RWPE2 (cell line): ENCODE results near the gene SERPINA6.
"Not testable (repeated sequence)": the region's sequence is repeated elsewhere in the genome, so short reads cannot be mapped to it uniquely, and the experiment has no call there.

Experiments used
- ATAC-seq: fragments of 200-7000 bp; cut with Tn5 transposase; 3 replicates; pipeline ENCODE4 v1.9.1; 2021; ENCODE audit warnings: low read depth
- DNase-seq: peaks from one replicate; pipeline ENCODE4 v3.0.0-alpha.2; 2020; ENCODE audit warnings: low spot score
- H3K27ac ChIP-seq: fragments of 450-650 bp; 2 replicates; pipeline ENCODE4 v1.5.1; 2017; ENCODE audit warnings: mild to moderate bottlenecking; ENCODE audit not compliant: poor library complexity, severe bottlenecking
- H3K27me3 ChIP-seq: fragments of 250-450 bp; sonication (Bioruptor Pico); 2 replicates; pipeline ENCODE4 v1.5.1; 2021; ENCODE audit warnings: mild to moderate bottlenecking, moderate library complexity; ENCODE audit not compliant: insufficient read depth, poor library complexity, severe bottlenecking
- H3K36me3 ChIP-seq: fragments of 250-450 bp; sonication (Bioruptor Pico); 2 replicates; pipeline ENCODE4 v1.5.1; 2020; ENCODE audit warnings: low read depth, mild to moderate bottlenecking, moderate library complexity
- H3K4me1 ChIP-seq: fragments of 250-450 bp; sonication (Bioruptor Pico); 2 replicates; pipeline ENCODE4 v1.5.1; 2021; ENCODE audit warnings: mild to moderate bottlenecking, moderate library complexity; ENCODE audit not compliant: insufficient read depth, poor library complexity, severe bottlenecking
- H3K4me3 ChIP-seq: fragments of 250-450 bp; sonication (Bioruptor Pico); 2 replicates; pipeline ENCODE4 v1.5.1; 2021; ENCODE audit warnings: mild to moderate bottlenecking, moderate library complexity; ENCODE audit not compliant: severe bottlenecking
- H3K9me3 ChIP-seq: fragments of 250-450 bp; sonication (Bioruptor Pico); 2 replicates; pipeline ENCODE4 v1.5.1; 2021; ENCODE audit warnings: mild to moderate bottlenecking, moderate library complexity; ENCODE audit not compliant: severe bottlenecking
- CTCF ChIP-seq: fragments of 450-650 bp; IDR thresholded peaks from one replicate; pipeline ENCODE4 v1.5.1; 2017; ENCODE audit warnings: mild to moderate bottlenecking, moderate library complexity; ENCODE audit not compliant: poor library complexity, severe bottlenecking

SERPINA6 gene

GRCh38 chr14:94303111-94303510, 20.0 kb downstream of the SERPINA6 start:
- DNase-seq = no peak
- ATAC-seq = no peak
- Histone ChIP-seq H3K9me3 (no peaks in the 10 kb centered on the region), H3K27me3 (no peaks in the 10 kb centered on the region), H3K4me3 (no peak overlapping the region), H3K4me1 (no peaks in the 10 kb centered on the region), H3K27ac (no peak overlapping the region), H3K36me3 (no peaks in the 10 kb centered on the region)
- no peak for TF ChIP-seq CTCF

- Histone ChIP-seq H3K4me3 (no peak overlapping the region), H3K27me3 (no peaks in the 10 kb centered on the region), H3K9me3 (no peaks in the 10 kb centered on the region), H3K27ac (no peak overlapping the region), H3K36me3 (no peaks in the 10 kb centered on the region), H3K4me1 (no peaks in the 10 kb centered on the region)
- ATAC-seq (no peak), DNase-seq (no peak)
- TF ChIP-seq CTCF = no peak
Measured at GRCh38 chr14:94298130-94298529, 25.0 kb downstream of the SERPINA6 start.

- H3K27me3 ChIP-seq, ATAC-seq, H3K27ac ChIP-seq, DNase-seq, H3K9me3 ChIP-seq, H3K4me3 ChIP-seq, H3K4me1 ChIP-seq, H3K36me3 ChIP-seq: not testable (repeated sequence)
Measured at GRCh38 chr14:94296181-94296545, 27.0 kb downstream of the SERPINA6 start.

GRCh38 chr14:94295360-94296180, 27.6 kb downstream of the SERPINA6 start:
- ATAC-seq (no peak), DNase-seq (no peak)
- Histone ChIP-seq H3K4me3 (no peak overlapping the region), H3K27ac (no peak overlapping the region), H3K27me3 (no peaks in the 10 kb centered on the region), H3K9me3 (no peaks in the 10 kb centered on the region), H3K4me1 (no peaks in the 10 kb centered on the region), H3K36me3 (no peaks in the 10 kb centered on the region)
- TF ChIP-seq CTCF = no peak

- no peak for ATAC-seq
- no peak overlapping the region for H3K27ac ChIP-seq
- no peak for TF ChIP-seq CTCF
- no peaks in the 10 kb centered on the region for H3K4me1 ChIP-seq
- H3K4me3 ChIP-seq = no peak overlapping the region
- no peaks in the 10 kb centered on the region for H3K9me3 ChIP-seq
- no peaks in the 10 kb centered on the region for H3K36me3 ChIP-seq
- no peaks in the 10 kb centered on the region for H3K27me3 ChIP-seq
- no peak for DNase-seq
Measured at GRCh38 chr14:94293578-94293924, 29.6 kb downstream of the SERPINA6 start.
